Colonic mucosa (tissue), 4 donors: ENCODE data around the gene MEF2D. TPM values are rescaled to one million over a fixed set of nuclear protein-coding genes. Genes with fewer than 3 reads are reported as not detected.
A peak's percentile ranks its signal among the peaks of the same experiment; 100 is the strongest.

Source experiments
- DNase-seq: peaks from one replicate; pipeline ENCODE4 v3.0.0-alpha.2; 2020
- H3K27ac ChIP-seq: fragments of 200-600 bp; one replicate; pipeline ENCODE4 v1.8.0; 2021
- H3K27me3 ChIP-seq: fragments of 200-600 bp; one replicate; pipeline ENCODE4 v1.8.0; 2021
- H3K36me3 ChIP-seq: fragments of 200-600 bp; one replicate; pipeline ENCODE4 v1.8.0; 2021
- H3K4me1 ChIP-seq: fragments of 200-600 bp; one replicate; pipeline ENCODE4 v1.8.0; 2021; ENCODE audit warnings: mild to moderate bottlenecking
- H3K4me3 ChIP-seq: fragments of 200-600 bp; one replicate; pipeline ENCODE4 v1.8.0; 2021
- H3K9ac ChIP-seq, 2 donors: one replicate each; pipeline ENCODE4 v1.7.0; 2013; ENCODE audit warnings: control low read depth in 2 of 2, low read depth in 2 of 2, low read length in 2 of 2
- H3K9me3 ChIP-seq: fragments of 200-600 bp; one replicate; pipeline ENCODE4 v1.8.0; 2021
- CTCF ChIP-seq: fragments of 200-600 bp; IDR thresholded peaks from one replicate; pipeline ENCODE4 v1.8.0; 2022; ENCODE audit warnings: antibody characterized with exemption, mild to moderate bottlenecking
- intact Hi-C: fragments of 100-400 bp; cut with DNase I; formaldehyde crosslinking; loops from one replicate; pipeline ENCODE4 v1.14.1; 2022
- total RNA-seq, 2 donors: library from RNA; stranded (reverse); fragmentation: NEBNext Ultra II Directional in 1 of 2; extraction: Animal tissue kit (Norgen Biotek cat#: 25700) in 1 of 2; gene quantifications; one replicate each; pipeline ENCODE4 v1.2.1, GENCODE V29; 2021
- donor health status: healthy.
- donor health status: DM: no; HTN: no; CAD: no.
- donor health status: DM: no; HTN: no; CAD: no.

The MEF2D gene
- total RNA-seq, 2 donors from 2014 or later = 32.3 to 49.9 TPM

GRCh38 chr1:156434989-156435544, 65.5 kb downstream of the MEF2D start:
- Histone ChIP-seq H3K9ac (no peak overlapping the region), H3K36me3 (no peaks in the 10 kb centered on the region), H3K9me3 (no peaks in the 10 kb centered on the region), H3K4me3 (peak overlapping the region; percentile 31), H3K27ac (no peak overlapping the region), H3K27me3 (peaks cover 94% of the 10 kb centered on the region), H3K4me1 (no peaks in the 10 kb centered on the region)
- no peak for DNase-seq
- intact Hi-C loops = no loop called here
- no peak for TF ChIP-seq CTCF

GRCh38 chr1:156433602-156434001, 67.0 kb downstream of the MEF2D start:
- Histone ChIP-seq H3K4me1 (no peaks in the 10 kb centered on the region), H3K9ac (no peak overlapping the region), H3K9me3 (no peaks in the 10 kb centered on the region), H3K27me3 (peaks cover 92% of the 10 kb centered on the region), H3K27ac (no peak overlapping the region), H3K36me3 (no peaks in the 10 kb centered on the region), H3K4me3 (no peak overlapping the region)
- DNase-seq = no peak
- TF ChIP-seq CTCF = no peak
- intact Hi-C loops = no loop called here

- H3K27ac ChIP-seq = no peak overlapping the region
- no peaks in the 10 kb centered on the region for H3K9me3 ChIP-seq
- no peak for DNase-seq
- no peak for TF ChIP-seq CTCF
- H3K4me1 ChIP-seq = no peaks in the 10 kb centered on the region
- H3K4me3 ChIP-seq = no peak overlapping the region
- H3K36me3 ChIP-seq = no peaks in the 10 kb centered on the region
- H3K27me3 ChIP-seq = peaks cover 88% of the 10 kb centered on the region
- intact Hi-C loops = no loop called here
- H3K9ac ChIP-seq = no peak overlapping the region
Observed at GRCh38 chr1:156433032-156433431, 67.5 kb downstream of the MEF2D start.

- intact Hi-C loops = no loop called here
- TF ChIP-seq CTCF = no peak
- no peaks in the 10 kb centered on the region for H3K4me1 ChIP-seq
- DNase-seq = no peak
- H3K9ac ChIP-seq = no peak overlapping the region
- no peaks in the 10 kb centered on the region for H3K36me3 ChIP-seq
- H3K4me3 ChIP-seq = no peak overlapping the region
- H3K9me3 ChIP-seq = no peaks in the 10 kb centered on the region
- H3K27me3 ChIP-seq = peaks cover 84% of the 10 kb centered on the region
- H3K27ac ChIP-seq = no peak overlapping the region
Observed at GRCh38 chr1:156432669-156433018, 67.9 kb downstream of the MEF2D start.

- Histone ChIP-seq H3K27ac (no peak overlapping the region), H3K27me3 (peaks cover 78% of the 10 kb centered on the region), H3K4me3 (no peak overlapping the region), H3K9ac (no peak overlapping the region), H3K4me1 (no peaks in the 10 kb centered on the region), H3K36me3 (no peaks in the 10 kb centered on the region), H3K9me3 (no peaks in the 10 kb centered on the region)
- no peak for TF ChIP-seq CTCF
- no peak for DNase-seq
- intact Hi-C loops = no loop called here
Observed at GRCh38 chr1:156431769-156432668, 68.6 kb downstream of the MEF2D start.
